DMS 273 (cell line): ENCODE data around the gene CRYBA4.
"Not testable (repeated sequence)": the region's sequence is repeated elsewhere in the genome, so short reads cannot be mapped to it uniquely, and the experiment has no call there.

ENCODE experiments used
- DNase-seq: peaks from one replicate; lab custom pipeline; 2025; ENCODE audit not compliant: unreplicated experiment; lab: John Stamatoyannopoulos, UW

Gene CRYBA4

DNA sequence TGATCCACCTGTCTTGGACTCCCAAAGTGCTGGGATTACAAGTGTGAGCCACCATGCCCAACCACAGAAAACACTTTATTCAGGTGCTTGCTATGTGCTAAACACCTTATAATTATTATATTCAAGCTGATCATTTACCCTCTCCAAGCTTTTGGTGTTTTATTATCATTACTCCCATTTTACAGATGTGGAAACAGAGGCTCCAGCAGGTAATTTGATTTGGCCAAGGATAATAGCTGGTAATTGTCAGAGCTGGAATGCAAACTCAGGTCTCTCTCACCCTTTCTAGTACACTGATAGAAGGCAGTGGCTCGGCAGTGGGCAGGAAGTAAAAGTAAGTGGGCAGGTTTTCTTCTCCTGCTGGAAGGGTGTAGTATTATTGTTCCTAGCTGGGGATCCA is 28.0 kb upstream of the CRYBA4 start:
- no peak for DNase-seq

DNA sequence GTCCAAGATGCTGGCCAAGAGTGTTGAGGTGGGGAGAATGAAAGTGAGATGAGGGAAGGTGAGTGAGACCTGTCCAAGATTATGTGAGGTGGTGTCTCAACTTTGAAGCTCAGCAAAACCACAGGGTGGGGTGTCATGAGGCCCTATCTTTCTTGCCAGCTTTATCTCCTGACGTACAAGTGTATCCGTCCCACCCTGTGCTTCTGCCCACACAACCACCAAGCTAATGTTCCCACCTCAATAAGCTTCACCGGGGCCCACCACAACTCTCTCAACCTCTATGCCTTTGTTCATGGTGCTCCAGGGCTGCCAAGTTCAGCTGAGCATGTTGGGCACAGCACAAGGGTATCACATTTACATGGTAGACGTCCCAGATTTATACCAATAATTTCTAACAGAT is 24.7 kb upstream of the CRYBA4 start:
- no peak for DNase-seq

DNA sequence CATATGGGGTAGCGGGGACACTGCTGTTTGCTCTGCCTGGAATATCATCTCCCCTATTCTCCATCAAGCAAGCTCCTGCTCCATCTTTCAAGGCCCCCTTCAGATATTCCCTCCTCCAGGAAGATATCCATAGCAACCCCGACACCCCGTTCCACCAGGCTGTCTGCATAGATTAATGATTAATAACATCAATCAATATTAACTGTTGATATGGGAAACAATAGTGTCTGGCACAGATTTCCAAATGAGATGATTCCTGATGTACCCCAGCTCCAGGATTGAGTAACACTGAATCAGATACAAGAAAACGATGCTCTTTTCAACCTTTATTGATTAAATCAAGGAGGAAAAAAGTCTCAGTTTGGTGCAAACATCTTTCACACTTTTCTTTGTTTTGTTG is 24.3 kb upstream of the CRYBA4 start:
- no peak for DNase-seq

DNA sequence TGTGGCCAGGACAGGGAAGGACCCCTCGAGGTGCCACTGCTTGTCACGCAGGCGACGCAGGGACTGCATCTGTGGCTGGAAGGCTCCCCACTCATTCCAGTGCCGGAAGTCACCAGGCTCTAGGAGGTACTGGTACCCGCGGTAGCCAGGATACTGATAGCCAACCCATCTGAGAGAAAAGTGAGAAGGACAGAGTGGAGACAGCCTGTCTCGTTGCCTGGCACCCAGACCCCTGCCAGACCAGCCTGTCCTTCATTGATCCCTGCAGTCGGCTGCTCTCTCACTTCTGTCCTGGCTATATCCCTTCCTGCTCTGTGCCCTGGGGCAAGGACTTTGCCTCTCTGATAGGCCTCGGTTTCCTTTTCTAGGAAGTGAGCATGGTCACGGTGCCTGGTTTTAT is 22.3 kb upstream of the CRYBA4 start:
- DNase-seq = no peak

DNA sequence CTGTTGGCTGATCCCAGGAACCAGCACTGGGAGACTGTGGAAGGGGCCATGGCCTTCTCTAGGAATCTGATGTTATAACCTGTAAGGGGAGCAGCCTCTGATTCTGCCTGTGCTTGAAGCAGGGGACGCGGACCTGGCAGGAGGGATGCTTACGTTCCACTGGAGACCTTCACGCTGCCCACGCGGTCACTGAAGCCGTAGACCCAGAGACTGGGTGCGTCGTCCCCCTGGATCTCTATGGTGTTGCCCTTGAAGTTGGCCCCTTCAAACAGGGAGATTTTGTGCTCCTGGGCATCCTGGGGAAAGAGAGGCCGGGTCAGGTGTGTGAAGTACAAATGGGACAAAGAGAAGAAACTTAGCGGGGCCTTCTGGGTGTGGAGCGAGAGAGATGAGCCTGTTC is 20.0 kb upstream of the CRYBA4 start:
- no peak for DNase-seq

DNA sequence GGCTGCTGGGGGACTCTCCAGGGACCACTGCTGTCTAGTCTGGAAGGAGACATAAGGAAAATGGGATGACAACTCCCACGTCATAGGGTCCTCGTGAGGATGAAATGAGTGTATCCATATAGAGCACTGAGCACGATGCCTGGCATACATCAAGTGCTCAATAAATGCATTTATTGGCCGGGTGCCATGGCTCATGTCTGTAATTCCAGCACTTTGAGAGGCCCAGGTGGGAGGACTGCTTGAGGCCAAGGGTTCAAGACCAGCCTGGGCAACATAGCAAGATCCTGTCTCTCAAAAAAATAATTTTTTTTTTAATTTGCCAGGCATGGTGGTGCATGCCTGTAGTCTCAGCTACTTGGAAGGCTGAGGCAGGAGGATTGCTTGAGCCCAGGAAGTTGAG is 19.6 kb upstream of the CRYBA4 start:
- DNase-seq = no peak

DNA sequence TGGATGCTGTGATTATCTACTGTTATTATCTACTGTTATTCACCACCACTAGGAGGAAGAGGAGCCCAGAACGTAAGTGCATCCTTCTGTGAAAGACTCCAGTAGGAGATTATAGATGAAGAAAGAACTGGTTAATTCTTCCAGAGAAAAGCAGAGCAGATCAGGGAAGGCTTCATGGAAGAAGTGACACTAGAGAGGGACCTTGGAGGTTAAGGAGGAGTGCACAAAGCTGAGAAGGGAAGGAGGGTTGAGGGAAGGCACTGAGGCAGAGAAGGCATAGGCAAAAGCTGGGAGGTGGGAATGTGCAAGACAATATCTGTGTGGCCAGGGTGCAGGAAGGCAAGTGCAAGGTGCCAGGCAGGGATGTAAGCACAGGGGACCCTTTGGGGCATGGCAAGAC is 17.4 kb upstream of the CRYBA4 start:
- DNase-seq = no peak

DNA sequence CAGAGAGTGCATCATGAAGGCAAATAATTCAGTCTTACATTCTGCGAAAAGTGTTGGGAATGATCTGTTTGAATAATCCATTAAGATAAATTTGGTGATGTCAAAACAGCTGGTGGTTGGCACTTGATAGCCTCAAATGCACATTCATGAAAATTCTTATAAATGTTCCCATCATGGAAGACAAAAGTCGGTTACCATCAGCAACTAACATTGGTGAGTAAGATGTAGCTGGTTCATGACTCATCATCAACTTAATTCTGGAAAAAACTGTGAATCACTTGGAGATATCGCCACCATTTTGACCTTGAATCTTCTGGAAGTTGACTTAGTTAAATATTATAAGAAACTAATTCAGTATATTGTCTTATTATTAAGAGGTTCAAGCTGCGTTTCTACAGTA is 15.2 kb upstream of the CRYBA4 start:
- DNase-seq = no peak

DNA sequence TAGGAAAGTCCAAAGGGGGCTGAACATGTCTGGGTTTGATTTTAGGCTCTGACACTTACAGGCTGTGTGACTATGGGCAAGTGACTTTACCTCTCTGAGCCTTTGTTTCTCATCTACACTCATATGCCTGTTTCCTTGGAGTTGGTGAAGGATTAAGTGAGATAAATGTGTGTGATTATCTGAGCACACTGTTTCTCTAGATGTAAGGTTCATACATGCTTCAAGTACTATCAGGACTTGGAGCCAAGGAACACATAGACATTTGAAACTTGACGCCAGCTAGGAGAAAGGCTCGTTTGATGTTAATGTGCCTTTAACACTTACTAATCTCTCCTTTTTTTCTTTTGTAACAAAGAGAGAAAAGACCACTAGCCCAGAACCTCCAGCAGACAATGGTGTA is 13.6 kb upstream of the CRYBA4 start:
- DNase-seq = no peak

DNA sequence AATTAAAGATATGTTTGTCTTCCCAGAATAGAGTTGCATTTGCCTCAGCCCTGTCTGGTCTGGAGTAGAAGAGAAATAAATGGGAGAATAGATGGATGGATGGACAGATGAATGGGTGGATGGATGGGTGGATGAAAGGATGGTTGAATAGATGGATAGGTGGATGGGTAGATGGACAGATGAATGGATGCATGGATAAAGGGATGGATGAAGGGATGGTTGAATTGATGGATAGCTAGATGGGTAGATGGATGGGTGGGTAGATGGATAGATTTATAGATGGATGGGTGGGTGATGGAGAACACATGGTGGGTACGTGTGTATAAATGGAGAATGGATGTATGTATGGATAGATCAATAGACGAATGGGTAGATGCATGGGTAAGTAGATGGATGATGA is 12.5 kb upstream of the CRYBA4 start:
- no peak for DNase-seq

DNA sequence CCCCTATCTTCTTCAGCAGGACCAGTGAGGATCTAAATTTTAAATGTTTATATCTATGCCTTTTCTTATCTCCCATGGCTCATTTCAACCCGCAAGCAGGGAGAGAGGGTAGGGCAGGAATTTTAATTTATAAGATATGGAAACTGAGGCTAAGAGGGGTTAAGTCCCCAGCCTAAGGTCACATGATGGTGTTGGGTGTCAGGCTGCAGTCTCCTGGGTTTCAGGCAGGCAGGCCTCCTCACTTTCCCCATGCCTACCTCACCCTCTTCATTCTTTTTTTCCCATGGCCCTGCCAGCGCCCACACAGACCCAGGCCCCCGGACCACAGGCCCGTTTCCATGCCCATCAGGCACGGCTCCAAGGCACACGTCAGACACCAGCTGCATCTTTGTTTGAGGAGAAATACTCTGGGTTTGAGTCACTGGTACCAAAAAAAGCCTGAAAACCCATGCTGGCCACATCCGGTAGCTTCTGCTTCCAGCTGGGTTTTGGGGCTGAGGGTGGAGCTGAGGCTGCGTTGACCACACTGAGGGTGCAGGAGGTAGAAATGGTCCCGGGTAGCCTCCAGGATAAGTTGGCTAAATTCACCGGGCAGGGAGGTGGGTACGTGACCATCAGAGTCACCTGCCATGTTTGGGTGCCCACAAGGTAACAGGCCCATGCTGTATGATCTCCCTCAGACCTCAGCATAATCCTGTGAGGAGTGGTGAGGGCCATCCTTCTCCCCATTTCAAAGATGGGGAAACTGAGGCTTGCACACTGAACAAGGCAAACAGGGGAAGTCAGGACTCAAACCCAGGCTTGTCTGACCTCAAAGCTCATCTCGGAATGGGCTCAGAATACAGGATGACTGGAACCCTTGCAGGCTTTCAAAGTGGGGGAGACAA is 11.4 kb upstream of the CRYBA4 start:
- DNase-seq = no peak

DNA sequence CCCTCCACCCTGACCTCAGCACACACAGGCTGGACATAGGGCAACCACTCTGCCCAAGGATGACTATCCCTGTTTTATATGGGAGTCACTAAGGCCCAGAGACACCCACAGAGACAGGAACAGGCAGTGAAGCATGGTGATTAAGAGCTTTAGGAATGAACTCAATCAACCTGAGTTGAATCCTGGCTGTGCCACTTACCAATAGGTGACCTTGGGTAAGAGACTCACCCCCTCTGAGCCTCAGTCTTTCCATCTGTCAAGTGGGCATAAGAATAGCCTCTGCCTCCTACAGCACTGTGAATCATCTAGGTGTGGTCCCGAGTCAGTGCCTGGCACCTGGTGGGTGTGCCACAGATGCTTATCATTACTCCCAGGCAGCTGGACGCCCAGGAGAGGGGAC is 10.8 kb upstream of the CRYBA4 start:
- DNase-seq = no peak

DNA sequence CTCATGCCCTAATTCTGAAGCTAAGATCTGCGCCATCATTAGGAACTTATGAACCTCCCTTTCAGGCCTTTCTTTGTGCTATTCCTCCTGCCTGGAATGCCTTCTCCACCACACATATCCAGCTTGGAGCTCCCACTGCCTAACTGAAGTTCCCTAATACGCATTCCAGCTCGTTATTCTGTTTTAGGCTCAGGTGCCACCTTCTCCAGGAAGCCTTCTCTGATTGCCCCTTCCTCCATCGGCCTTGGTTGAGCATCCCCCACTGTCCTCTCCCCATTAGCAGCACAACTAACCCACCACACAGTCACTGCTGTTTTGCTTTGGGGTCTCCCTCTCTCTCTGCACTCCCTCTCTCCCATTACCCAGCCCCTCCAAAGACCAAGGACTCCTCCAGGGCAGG is 9.1 kb upstream of the CRYBA4 start:
- DNase-seq = no peak

DNA sequence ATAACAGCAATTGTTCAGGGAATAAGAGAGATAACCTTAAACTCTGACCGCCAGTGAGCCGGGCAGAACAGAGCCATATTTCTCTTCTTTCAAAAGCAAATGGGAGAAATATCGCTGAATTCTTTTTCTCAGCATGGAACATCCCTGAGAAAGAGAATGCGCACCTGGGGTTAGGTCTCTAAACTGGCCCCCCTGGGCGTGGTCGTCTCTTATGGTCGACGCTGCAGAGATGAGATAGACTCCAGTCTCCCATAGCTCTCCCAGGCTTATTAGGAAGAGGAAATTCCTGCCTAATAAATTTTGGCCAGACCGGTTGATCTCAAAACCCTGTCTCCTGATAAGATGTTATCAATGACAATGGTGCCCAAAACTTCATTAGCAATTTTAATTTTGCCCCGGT is 8.0 kb upstream of the CRYBA4 start:
- DNase-seq = not testable (repeated sequence)

DNA sequence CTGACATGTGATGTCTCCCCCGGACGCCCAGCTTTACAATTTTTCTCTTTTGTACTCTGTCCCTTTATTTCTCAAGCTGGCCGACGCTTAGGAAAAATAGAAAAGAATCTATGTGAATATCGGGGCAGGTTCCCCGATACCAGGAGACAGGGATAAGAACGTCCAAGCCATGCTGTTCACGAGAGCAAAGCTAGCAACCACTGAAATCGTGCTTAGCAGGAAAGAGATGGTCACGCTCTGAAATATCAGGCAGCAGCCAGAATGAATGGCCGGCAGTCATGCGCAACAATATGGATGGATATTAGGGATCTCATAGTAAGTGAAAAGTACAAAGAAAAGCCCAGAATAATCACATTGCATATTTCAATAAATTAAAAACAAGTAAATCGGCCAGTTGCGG is 7.4 kb upstream of the CRYBA4 start:
- no peak for DNase-seq

DNA sequence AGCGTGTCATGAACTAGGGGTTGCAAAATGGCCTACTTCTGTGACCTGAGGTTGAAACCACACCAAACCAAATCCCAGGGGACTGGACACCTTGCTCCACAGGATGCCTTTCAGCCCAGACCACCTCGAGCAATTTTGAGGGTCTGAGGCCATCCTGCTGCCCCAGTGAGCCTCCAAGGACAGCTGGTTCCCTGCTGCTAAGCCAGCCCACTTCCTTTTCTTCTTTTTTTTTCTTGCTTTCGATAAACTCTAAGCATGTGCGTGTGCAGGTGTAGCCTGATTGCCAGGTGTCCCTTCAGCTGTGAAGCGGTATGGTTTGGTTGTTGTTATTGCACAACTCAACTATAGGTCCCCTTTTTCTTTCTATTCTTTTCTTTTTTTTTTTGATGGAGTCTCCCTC is 6.6 kb upstream of the CRYBA4 start:
- DNase-seq = no peak

DNA sequence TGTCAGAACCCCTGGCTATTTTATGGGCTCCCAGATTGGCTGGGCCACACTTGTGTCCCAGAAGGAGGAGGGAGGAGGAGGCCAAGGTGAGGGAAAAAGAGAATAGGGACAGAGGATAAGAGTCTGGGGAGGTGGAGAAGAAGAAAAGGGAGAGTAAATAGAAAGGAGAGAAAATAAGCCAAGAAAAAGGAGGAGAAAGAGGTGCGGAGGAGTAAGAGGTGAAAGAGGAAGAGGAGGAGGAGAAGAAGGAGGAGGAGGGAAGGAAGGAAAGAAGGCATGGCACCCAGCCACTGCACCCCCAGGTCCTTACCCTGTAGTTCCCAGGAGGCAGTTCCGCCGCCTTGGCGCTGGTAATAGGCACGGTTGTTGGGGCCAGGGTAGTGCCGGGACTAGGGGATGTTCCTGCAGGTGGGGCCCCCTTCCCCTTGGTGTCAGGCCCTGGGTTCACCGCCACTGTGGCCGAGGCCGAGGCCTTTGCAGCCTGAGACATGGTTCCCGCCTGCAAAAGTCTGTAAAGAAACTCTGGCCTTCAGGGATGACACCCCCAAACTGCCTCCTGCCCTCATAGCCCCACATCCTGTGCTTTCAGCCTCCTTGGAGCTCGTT is 5.8 kb upstream of the CRYBA4 start:
- DNase-seq = no peak

DNA sequence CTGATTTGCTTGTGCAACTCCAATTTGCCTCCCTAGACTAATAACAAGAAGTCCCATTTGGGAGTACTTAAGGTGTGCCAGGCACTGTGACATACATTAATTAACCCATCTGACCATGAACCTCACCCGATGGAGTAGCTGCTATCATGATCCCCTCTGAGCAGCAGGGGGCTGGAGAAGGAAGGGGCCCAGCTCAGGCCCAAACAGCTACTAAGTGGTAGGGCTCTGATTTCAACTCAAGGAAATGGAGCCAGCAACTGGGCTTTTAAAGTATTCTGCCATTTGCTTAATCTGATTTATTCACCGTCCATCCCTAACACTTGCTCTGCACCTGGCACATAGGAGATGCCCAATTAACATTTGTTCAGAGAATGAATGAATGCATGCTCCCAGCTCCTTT is 5.1 kb upstream of the CRYBA4 start:
- no peak for DNase-seq

DNA sequence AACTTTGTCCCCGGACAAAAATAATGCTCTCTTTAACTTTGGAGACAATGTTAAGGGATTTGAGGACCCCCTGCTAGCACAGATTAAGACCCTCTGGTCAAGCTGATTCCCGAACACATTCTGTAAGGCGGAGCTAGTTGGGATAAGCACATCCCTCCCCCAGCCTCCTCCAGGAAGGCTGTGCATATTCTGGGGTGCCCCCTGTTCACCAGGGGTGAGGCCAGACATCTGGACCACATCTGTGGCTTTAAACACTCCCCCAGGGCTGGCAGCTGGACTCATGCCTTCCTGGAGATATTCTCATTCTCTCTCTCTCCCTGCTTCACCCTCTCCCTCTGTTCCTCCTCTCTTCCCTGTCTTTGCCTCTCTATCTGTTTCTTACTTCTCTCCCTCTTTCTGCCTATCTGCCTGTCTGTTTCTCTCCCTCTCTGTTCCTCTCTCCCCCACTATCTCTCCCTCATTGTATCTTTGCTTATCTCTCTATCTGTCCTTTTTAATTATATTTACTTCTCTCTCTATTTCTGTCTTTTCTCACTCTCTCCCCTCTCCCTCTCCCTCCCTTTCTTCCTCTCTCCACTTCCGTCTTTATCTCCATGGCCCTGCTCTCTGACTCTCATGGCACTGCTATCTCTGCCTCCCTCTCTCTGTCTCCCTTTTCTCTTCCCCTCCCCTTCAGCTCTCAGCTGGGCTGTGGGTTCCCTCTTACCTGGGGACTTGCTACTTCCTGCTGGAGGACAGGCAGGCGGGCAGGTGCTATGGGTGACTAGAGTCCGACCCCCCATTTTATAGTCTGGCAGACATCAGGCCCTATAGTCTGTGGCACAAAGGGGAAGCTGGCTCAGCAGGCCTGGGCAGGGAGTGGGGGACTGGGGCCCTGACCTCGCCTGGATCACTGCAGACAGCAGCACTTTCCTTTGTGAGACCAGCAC is 4.2 kb upstream of the CRYBA4 start, which contains the start of gene CRYBB1:
Gene CRYBB1, minus strand, starts transcription at position 757 of the 929 bp plus-strand sequence. CDS start 1,708 bp downstream, outside the sequence.
- no peak for DNase-seq

DNA sequence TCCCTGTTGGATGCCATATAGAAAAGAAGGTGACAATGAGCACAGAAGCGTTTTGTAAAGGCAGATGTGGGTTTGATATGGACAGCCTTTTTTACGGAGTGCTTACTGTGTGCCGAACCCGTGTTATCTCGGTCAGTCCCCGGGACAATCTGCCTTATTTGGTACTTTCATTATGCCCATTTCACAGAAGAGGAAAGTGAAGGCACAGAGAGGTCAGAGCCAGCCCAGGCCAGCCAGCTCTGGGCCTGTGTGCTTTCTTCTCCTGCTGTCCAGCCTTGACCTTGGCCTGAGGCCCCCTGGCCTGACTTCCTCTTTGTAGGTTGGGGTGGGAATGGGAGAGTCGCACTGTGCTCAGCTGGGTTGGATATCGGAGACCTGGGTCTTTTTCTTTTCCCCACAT is 3.3 kb upstream of the CRYBA4 start:
- no peak for DNase-seq

DNA sequence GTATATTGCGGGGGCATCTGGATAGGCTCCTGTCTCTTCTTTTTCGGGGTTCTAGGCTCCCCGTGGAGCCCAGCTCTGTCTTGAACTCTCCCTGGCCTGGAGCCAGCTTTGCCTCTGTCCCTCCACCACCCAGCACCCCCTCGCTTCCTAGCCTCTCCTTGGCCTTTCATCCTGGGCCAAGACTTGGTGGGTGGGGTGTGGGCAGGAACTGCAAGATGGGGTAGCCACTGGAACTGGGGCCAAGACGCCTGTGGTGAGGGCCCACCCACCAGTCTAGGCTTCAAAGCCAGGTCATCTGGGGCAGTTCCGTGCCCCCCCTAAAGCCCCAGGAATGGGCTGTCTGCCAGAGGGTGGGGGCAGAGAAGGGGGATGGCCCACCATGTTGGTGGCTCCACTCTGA is 2.3 kb upstream of the CRYBA4 start:
- no peak for DNase-seq

DNA sequence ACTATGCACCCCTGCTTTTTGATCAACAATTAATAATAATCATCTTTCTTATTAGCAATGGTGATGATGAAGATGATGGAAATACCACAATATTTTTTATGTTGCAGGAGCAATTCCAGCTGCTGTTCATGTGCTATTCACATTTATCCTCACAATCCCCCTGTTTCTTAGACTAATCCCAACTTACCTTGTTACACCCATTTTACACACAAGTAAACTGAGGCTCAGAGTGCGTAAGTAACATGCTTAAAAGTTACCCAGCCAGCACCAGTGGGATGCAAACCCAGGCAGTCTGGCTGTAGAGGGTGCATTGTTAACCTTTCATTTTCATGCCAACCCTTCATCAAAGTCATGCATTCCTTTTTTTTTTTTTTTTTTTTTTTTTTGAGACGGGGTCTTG is 1.6 kb upstream of the CRYBA4 start:
- no peak for DNase-seq
